Measurements from ENCODE around the gene UHRF2.

DNA sequence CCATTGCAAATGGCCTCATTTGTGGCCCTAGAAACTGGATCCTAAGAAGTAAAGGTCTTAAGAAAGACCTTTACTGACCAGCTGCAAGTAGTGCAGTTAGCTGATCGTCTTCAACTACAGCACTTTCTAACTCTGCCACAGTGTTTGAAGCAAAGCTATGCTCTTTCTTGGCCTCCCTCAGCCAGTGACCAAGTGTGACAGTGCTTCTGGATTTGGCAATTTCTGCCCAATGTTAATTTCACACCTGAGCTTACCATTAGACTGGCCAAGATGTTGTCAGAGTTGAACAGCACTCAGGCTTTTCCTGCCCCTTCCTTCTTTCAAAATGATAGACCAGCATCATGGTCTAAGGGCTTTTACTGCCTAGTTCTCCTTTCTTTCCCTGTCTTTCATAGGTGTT is 36.1 kb downstream of the UHRF2 start:
- TF ChIP-seq, protein P1, sequence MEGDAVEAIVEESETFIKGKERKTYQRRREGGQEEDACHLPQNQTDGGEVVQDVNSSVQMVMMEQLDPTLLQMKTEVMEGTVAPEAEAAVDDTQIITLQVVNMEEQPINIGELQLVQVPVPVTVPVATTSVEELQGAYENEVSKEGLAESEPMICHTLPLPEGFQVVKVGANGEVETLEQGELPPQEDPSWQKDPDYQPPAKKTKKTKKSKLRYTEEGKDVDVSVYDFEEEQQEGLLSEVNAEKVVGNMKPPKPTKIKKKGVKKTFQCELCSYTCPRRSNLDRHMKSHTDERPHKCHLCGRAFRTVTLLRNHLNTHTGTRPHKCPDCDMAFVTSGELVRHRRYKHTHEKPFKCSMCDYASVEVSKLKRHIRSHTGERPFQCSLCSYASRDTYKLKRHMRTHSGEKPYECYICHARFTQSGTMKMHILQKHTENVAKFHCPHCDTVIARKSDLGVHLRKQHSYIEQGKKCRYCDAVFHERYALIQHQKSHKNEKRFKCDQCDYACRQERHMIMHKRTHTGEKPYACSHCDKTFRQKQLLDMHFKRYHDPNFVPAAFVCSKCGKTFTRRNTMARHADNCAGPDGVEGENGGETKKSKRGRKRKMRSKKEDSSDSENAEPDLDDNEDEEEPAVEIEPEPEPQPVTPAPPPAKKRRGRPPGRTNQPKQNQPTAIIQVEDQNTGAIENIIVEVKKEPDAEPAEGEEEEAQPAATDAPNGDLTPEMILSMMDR (IDR thresholded peaks at IDR 0.05) = no peak
- TF ChIP-seq POLR2A (IDR thresholded peaks at IDR 0.05) = no peak
